HFF-Myc (cell line): ENCODE measurements around the gene ERP44.
"Not testable (repeated sequence)": the region's sequence is repeated elsewhere in the genome, so short reads cannot be mapped to it uniquely, and the experiment has no call there.

ENCODE experiments used
- DNase-seq: peaks from one replicate; pipeline ENCODE4 v3.0.0-alpha.2; 2011; ENCODE audit warnings: low read depth; ENCODE audit errors: extremely low read depth
- H3K4me3 ChIP-seq: replicated peaks from 2 replicates; pipeline ENCODE4 v1.5.1; 2011; ENCODE audit warnings: low read depth, mild to moderate bottlenecking, control low read depth, low read length
- CTCF ChIP-seq: IDR thresholded peaks from 2 replicates; pipeline ENCODE4 v1.5.1; 2012; ENCODE audit warnings: mild to moderate bottlenecking, low read depth, low read length, control low read depth; ENCODE audit errors: missing control alignments

Gene ERP44

GRCh38 chr9:100082782-100083181, 16.0 kb downstream of the ERP44 start:
- no peak for DNase-seq
- no peak overlapping the region for H3K4me3 ChIP-seq
- TF ChIP-seq CTCF, result no peak

- DNase-seq, H3K4me3 ChIP-seq: not testable (repeated sequence)
Observed at GRCh38 chr9:100076256-100076655, 22.5 kb downstream of the ERP44 start.

GRCh38 chr9:100074989-100075388, 23.8 kb downstream of the ERP44 start:
- H3K4me3 ChIP-seq, result no peak overlapping the region
- no peak for TF ChIP-seq CTCF
- DNase-seq, result no peak

- TF ChIP-seq CTCF, result no peak
- H3K4me3 ChIP-seq, result no peak overlapping the region
- no peak for DNase-seq
Observed at GRCh38 chr9:100074093-100074492, 24.7 kb downstream of the ERP44 start.

- no peak for DNase-seq
- TF ChIP-seq CTCF, result no peak
- H3K4me3 ChIP-seq, result no peak overlapping the region
Observed at GRCh38 chr9:100072805-100073204, 26.0 kb downstream of the ERP44 start.

GRCh38 chr9:100071271-100071670, 27.5 kb downstream of the ERP44 start:
- TF ChIP-seq CTCF, result no peak
- DNase-seq, result no peak
- H3K4me3 ChIP-seq, result no peak overlapping the region

GRCh38 chr9:100070104-100071041, 28.4 kb downstream of the ERP44 start:
- no peak for TF ChIP-seq CTCF
- H3K4me3 ChIP-seq, result no peak overlapping the region
- DNase-seq, result no peak

- DNase-seq, H3K4me3 ChIP-seq: not testable (repeated sequence)
Observed at GRCh38 chr9:100069068-100069467, 29.7 kb downstream of the ERP44 start.

GRCh38 chr9:100067990-100068389, 30.8 kb downstream of the ERP44 start:
- not testable (repeated sequence) for DNase-seq, H3K4me3 ChIP-seq
